HFFc6 (cell line): ENCODE results near the gene PSRC1. TPM values are rescaled to one million over a fixed set of nuclear protein-coding genes. Genes with fewer than 3 reads are reported as not detected.
A peak's percentile ranks its signal among the peaks of the same experiment; 100 is the strongest.

Experiments used
- DNase-seq: peaks from one replicate; pipeline ENCODE4 v3.0.0-alpha.2; 2018
- H3K27ac Mint-ChIP-seq: 2 replicates; pipeline ENCODE4 v1.8.0; 2020; ENCODE audit warnings: mild to moderate bottlenecking, mixed read lengths
- H3K27me3 Mint-ChIP-seq: 2 replicates; pipeline ENCODE4 v1.8.0; 2021; ENCODE audit warnings: mild to moderate bottlenecking, moderate library complexity, mixed read lengths; ENCODE audit not compliant: insufficient read depth
- H3K36me3 Mint-ChIP-seq: 2 replicates; pipeline ENCODE4 v1.8.0; 2021; ENCODE audit warnings: low read depth, mixed read lengths
- H3K4me1 Mint-ChIP-seq: 2 replicates; pipeline ENCODE4 v1.8.0; 2020; ENCODE audit warnings: low read depth, mixed read lengths
- H3K4me3 Mint-ChIP-seq: 2 replicates; pipeline ENCODE4 v1.8.0; 2020; ENCODE audit warnings: mild to moderate bottlenecking, moderate library complexity, mixed read lengths
- H3K9me3 Mint-ChIP-seq: 2 replicates; pipeline ENCODE4 v1.8.0; 2020; ENCODE audit warnings: mild to moderate bottlenecking, mixed read lengths
- total RNA-seq, 6 experiments: library from RNA; stranded (reverse); fragmentation: NEBNext Ultra II Directional; extraction: Animal tissue kit (Norgen Biotek cat#: 25700); gene quantifications; 2 replicates in 1 of 6; 3 replicates in 5 of 6; pipeline ENCODE4 v1.2.3, GENCODE V29; 2021
- TF ChIP-seq, protein P1 (sequence below): fragments of 200-600 bp; sonication (generic); IDR thresholded peaks from 2 replicates; pipeline ENCODE4 v1.5.0; 2021; ENCODE audit warnings: antibody characterized with exemption, mild to moderate bottlenecking

The PSRC1 gene
- total RNA-seq, 6 experiments from 2014 or later: 17.0 to 33.1 (median 30.4) TPM

- H3K4me3 Mint-ChIP-seq: no peak overlapping the region
- H3K4me1 Mint-ChIP-seq: peaks cover 15% of the 10 kb centered on the region
- TF ChIP-seq, protein P1, sequence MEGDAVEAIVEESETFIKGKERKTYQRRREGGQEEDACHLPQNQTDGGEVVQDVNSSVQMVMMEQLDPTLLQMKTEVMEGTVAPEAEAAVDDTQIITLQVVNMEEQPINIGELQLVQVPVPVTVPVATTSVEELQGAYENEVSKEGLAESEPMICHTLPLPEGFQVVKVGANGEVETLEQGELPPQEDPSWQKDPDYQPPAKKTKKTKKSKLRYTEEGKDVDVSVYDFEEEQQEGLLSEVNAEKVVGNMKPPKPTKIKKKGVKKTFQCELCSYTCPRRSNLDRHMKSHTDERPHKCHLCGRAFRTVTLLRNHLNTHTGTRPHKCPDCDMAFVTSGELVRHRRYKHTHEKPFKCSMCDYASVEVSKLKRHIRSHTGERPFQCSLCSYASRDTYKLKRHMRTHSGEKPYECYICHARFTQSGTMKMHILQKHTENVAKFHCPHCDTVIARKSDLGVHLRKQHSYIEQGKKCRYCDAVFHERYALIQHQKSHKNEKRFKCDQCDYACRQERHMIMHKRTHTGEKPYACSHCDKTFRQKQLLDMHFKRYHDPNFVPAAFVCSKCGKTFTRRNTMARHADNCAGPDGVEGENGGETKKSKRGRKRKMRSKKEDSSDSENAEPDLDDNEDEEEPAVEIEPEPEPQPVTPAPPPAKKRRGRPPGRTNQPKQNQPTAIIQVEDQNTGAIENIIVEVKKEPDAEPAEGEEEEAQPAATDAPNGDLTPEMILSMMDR: no peak
- peaks cover under 1% of the 10 kb centered on the region; the same call in 1 of the 2 replicates for H3K27me3 Mint-ChIP-seq
- H3K9me3 Mint-ChIP-seq: no peaks in the 10 kb centered on the region
- no peak overlapping the region for H3K27ac Mint-ChIP-seq
- H3K36me3 Mint-ChIP-seq: no peaks in the 10 kb centered on the region
- DNase-seq: peak; percentile 68
These were observed 25.8 kb downstream of the PSRC1 start for GRCh38 chr1:109256971-109257681.

DNA sequence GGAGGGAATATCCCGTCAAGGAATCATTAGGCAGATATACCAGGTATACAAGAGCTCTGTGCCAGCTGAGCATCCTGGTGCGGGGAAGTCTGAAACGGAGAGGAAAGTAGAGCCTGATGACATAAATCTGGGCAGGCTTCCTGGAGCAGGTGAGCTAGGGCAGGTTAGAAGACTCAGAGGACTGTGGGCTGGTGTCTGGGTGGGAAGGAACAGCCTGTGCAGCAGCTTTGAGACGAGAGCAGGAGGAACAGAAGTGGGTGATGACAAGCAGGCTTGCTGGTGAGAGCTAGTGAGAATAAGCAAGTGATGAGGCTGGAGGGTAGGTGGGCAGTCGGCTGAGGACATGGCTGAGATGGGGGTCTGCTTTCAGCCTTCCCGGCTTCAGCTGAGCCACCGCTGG lies 26.9 kb downstream of the PSRC1 start:
- peaks cover 15% of the 10 kb centered on the region for H3K4me1 Mint-ChIP-seq
- no peak overlapping the region for H3K4me3 Mint-ChIP-seq
- H3K36me3 Mint-ChIP-seq: no peaks in the 10 kb centered on the region
- no peak for DNase-seq
- TF ChIP-seq, protein P1: no peak
- H3K9me3 Mint-ChIP-seq: no peaks in the 10 kb centered on the region
- H3K27me3 Mint-ChIP-seq: no peaks in the 10 kb centered on the region; the same call in 1 of the 2 replicates
- no peak overlapping the region for H3K27ac Mint-ChIP-seq

DNA sequence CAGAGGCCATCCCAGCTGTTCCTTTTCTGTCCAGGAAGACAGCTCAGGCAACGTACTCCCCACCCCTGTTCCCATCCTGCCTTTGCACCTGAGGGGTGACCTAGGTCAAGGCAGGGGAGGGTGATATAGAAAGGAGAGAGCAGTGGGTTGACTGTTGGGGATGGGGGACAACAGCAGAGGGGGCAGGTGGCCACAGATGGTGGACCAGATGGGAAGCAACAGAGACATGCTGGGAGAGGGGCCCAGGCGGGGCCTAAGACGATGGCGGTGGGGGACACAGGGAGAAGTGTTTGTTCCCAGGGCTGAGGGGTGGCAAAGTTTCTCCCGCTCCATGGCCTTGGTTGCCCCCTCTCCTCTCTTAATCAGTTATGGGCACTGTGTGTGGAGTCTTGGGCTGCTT lies 27.3 kb downstream of the PSRC1 start:
- no peak for DNase-seq
- TF ChIP-seq, protein P1: no peak
- H3K36me3 Mint-ChIP-seq: no peaks in the 10 kb centered on the region
- peaks cover 15% of the 10 kb centered on the region for H3K4me1 Mint-ChIP-seq
- no peak overlapping the region for H3K27ac Mint-ChIP-seq
- no peaks in the 10 kb centered on the region; the same call in 1 of the 2 replicates for H3K27me3 Mint-ChIP-seq
- no peak overlapping the region for H3K4me3 Mint-ChIP-seq
- H3K9me3 Mint-ChIP-seq: no peaks in the 10 kb centered on the region

DNA sequence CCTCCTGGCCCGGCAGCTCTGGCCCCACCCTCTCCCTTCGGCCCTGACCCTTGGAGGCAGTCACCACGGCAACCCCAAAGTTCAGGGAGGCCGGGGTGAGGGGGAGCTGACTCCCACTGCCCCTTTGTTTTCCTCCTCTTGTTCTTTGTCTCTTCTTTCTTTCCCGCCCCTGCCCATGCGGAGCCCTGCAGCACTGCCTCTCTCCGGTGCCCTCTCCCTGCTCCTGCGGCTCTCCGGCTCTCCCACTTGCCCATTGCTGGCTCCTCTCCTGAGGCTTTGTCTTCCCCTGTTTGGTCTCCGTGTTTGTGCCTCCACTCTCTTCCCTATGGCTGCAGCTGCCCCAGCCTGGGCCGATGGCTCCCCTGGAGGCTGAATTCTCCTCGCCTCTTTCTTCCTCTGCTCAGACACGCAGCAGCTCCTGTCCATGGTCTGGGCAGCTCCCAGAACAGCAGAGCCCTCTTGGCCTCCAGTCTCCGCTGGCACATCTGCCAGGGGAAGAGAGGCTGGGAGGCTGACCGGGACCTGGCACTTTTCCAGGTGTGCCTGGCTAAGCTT lies 27.8 kb downstream of the PSRC1 start:
- Mint-ChIP-seq H3K27me3 (no peaks in the 10 kb centered on the region; the same call in 1 of the 2 replicates), H3K4me3 (no peak overlapping the region), H3K9me3 (no peaks in the 10 kb centered on the region), H3K27ac (no peak overlapping the region), H3K4me1 (peaks cover 15% of the 10 kb centered on the region), H3K36me3 (no peaks in the 10 kb centered on the region)
- DNase-seq: no peak
- TF ChIP-seq, protein P1: no peak

DNA sequence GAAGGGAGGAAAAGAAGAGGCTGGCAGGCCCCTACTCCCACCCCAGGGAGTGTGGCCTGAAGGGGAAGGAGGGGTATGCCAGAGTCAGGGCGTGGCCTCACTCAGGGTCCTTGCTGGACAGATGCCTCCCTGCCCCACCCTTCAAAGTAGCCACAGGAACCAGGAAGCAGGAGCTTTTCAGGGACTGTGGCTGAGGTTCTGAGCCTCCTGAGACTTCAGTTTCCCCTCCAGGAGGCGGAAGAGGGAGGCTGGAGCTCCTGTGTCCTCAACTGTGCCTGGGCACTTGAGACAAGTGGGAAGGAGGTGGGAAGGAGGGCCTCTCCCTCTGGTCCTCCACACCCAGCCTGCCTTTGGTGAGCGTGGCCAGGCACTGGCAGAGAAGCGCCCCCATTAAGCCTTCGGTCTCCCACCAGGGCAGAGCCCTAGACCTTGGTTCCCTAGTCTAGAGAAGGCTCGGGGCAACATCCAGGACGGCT lies 28.3 kb downstream of the PSRC1 start:
- peaks cover 15% of the 10 kb centered on the region for H3K4me1 Mint-ChIP-seq
- H3K27ac Mint-ChIP-seq: no peak overlapping the region
- H3K9me3 Mint-ChIP-seq: no peaks in the 10 kb centered on the region
- no peak for DNase-seq
- no peak overlapping the region for H3K4me3 Mint-ChIP-seq
- H3K27me3 Mint-ChIP-seq: no peaks in the 10 kb centered on the region; the same call in 1 of the 2 replicates
- H3K36me3 Mint-ChIP-seq: no peaks in the 10 kb centered on the region
- TF ChIP-seq, protein P1: no peak
